NCI-H82 (cell line): ENCODE measurements around the gene AKNA.
A peak's percentile ranks its signal among the peaks of the same experiment; 100 is the strongest.
"Not testable (repeated sequence)": the region's sequence is repeated elsewhere in the genome, so short reads cannot be mapped to it uniquely, and the experiment has no call there.

Experiments
- DNase-seq: peaks from one replicate; lab custom pipeline; 2025; lab: John Stamatoyannopoulos, UW

The AKNA gene

GRCh38 chr9:114339130-114339908, 48.5 kb downstream of the AKNA start:
- DNase-seq: peak; percentile 77

- DNase-seq: no peak
Measured at GRCh38 chr9:114338187-114338586, 49.6 kb downstream of the AKNA start.

DNA sequence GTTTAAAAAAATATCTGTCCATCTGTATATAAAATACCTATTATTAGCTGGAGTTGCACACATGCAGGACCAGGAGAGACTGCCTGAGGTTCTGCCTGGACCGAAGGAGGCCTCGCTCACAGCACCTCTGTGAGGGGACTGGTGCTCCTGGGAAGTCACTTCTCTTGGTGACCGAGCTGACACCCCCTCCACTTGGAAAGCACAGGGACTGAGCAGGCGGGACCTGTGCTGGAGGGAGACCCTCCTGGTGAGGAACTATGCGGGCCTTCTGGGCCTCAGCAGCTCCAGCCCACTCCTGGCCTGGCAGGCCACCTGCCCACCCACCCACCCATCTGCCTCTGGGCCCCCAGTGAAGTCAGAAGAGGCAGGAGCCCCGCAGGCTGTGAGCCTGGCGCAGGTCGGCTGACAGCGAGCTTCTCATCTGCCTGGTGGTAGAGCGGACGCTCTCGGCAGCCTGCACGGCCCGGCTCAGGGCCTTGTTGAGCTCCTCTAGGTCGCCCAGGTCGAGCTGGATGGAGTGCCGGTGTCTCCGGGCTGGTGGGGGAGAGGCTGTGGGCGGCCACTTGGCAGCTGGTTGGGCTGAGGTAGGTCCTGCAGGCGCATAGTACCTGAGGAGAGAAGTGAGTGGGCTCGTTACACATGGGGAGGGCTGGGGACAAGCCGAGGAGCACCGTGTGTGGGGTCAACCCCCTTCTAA, 50.9 kb downstream of the AKNA start:
- no peak for DNase-seq

- no peak for DNase-seq
Measured at GRCh38 chr9:114336157-114336556, 51.6 kb downstream of the AKNA start.

GRCh38 chr9:114335745-114336144, 52.0 kb downstream of the AKNA start:
- no peak for DNase-seq

- no peak for DNase-seq
Measured at GRCh38 chr9:114334490-114334889, 53.3 kb downstream of the AKNA start.

DNA sequence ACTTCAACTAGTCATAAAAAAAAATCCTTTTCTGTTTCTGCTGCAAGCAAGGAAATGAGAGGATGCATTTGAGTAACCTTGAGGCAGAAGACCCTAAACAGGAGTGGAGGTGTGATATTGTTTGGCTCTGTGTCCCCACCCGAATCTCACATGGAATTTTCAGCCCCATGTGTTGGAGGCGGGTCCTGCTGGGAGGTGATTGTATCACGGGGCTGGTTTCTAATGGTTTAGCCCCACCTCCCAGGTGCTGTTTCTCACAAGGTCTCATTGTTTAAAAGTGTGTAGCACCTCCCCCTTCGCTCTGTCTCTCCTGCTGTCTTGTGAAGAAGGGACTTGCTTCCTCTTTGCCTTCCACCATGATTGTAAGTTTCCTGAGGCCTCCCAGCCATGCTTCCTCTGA, 54.1 kb downstream of the AKNA start:
- not testable (repeated sequence) for DNase-seq

DNA sequence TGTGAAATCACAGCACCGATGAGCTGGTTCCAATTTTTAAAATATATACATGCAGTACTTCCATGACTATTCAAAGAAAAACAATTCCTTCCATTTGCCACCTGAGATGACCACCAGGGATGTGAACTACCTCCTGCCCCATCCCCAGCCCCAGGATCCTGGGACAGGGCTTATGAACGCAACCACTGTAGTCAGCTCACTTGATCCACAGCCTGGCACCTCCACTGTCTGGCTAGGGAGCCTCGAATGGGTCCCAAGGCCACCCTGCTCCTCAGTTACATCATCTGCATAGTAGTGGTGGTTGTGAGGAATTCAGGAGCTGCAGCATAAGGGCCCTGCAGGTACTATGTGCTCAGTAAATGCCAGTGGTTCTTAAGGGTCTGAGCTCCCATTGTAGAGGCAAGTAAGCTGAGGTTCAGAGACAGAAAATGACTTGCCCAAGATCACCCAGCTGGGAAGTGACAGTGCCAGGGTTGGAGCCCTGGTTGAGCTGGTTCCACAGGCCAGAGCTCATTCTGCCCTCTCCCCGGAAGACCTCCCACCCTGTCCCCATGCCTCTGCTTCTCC, 55.2 kb downstream of the AKNA start:
- not testable (repeated sequence) for DNase-seq

DNA sequence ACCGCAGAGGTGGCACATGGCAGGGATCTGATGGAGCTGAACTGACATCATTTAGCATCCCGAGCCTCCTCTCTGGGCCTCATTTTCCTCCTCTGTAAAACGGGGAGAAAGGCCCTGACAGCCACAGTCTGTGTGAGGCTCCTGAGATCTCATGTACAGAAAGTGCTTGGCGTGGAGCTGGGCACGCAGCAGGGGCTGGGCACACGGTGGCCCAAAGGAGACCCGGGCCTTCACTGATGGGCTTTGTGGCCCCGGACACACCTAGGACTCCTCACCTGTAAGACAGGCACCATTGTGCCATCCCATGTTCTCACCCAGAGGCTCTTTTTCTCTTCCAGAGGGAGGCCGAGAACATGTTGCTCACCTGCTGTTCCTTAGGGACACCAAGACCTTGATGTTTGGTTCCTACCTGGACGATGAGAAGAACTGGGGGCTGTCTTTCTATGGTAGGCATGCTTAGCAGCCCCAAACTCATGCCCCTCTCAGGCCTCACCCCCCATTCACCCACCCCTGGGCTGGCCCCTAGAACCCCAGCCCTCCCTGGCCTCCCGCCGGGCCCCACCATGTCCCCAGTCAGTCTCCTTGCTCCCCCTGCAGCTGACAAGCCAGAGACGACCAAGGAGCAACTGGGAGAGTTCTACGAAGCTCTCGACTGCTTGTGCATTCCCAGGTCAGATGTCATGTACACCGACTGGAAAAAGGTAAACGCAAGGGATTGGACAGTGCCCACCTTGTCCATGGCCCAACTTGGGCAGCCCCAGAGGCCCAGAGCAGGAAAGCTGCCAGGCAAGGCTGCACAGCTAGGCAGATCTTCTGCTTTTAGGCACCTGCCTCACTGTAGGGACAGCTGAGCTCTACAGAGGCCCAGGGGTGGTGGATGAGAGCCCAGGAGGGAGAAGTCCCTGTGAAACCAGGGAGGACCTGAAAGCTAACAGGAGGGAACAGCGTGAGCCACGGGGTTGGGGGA, 56.3 kb downstream of the AKNA start:
- DNase-seq: not testable (repeated sequence)

DNA sequence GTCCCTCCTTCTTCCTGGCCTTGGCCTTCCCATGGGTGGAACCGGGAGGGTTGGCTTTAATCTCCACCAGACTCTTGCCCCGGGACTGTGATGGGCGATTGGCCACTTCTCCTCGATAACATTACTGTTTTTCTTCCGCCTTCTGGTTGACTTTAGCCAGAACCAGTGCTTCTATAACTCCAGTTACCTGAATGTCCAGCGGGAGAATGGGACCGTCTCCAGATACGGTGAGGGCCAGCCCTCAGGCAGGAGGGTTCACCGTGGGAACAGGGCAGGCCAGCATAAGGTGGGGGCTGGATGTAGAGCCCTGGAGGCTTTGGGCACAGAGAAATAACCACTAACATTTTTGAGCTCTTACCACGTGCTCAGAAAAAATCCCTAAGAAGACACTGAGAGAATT, 57.1 kb downstream of the AKNA start:
- DNase-seq: no peak

- DNase-seq: not testable (repeated sequence)
Measured at GRCh38 chr9:114329625-114330022, 58.2 kb downstream of the AKNA start, which contains the start of gene ORM2. ORM2 (plus strand) TSS chr9:114329869; CDS start chr9:114329905, 36 bp downstream.

DNA sequence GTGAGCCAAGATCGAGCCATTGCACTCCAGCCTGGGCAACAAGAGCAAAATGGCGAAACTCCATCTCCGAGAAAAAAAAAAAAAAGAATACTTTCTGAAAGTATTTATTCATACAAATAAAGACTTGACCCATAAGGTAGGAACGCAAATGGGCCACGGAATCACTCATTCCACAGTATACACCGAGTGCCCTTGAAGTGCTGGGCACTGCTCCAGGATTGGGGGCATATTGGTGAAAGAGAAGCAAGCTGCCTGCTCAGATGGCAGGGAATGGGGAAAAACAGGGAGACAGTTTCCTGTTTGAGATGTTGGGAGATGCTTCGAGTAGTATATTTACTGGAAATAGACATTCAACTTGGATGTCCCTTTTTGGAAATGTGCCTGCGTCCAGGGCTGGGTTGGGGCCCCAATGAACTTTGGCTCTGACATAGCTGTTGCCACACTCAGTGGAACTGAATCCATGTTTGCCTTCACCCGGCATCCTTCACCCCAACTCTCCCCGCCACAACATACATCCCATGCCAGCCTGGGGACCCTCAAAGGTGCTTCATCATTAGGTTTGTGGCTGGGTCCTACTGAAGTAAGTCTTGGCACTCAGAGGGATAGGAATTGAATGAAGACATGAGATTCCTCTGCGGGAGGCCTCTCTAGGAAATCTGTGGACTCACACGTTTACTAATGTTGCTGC, 58.7 kb downstream of the AKNA start:
- DNase-seq: not testable (repeated sequence)

DNA sequence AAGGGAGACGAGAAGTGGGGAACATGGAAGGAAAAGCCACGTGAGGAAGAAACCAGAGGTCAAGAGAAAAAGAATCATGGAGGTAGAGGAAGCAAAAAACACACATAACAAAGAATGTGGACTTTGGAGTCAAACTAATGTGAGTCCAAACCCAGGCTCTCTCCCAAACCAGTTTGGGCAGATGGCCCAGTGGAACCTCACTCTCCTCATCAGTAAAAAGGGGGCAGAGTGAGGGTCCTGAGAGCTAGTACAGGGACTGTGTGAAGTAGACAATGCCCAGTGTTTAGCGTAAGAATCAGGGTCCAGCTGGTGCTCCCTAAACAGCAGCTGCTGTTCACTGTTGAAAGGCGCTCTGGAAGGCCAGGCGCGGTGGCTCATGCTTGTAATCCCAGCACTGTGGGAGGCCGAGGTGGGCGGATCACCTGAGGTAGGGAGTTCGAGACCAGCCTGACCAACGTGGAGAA, 59.4 kb downstream of the AKNA start:
- not testable (repeated sequence) for DNase-seq

DNA sequence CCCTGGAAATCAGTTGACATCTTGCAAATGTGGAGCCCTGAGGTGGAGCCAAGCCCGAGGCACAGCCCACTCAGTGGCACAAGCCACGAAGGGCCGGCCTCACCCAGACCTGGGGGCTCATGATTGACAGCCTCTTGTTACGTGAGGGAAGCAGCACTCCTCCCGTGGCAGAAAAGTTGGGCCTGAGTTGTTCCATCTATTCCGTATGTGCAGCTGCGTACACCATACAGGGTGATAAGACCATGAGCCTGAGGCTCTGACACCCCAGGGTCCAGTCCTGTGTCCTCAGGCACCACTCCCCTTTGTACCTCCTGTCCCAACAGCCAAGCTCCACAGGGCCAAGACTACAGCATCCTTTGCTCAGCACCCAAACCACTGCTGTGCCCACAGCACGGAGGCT, 60.0 kb downstream of the AKNA start:
- DNase-seq: no peak

DNA sequence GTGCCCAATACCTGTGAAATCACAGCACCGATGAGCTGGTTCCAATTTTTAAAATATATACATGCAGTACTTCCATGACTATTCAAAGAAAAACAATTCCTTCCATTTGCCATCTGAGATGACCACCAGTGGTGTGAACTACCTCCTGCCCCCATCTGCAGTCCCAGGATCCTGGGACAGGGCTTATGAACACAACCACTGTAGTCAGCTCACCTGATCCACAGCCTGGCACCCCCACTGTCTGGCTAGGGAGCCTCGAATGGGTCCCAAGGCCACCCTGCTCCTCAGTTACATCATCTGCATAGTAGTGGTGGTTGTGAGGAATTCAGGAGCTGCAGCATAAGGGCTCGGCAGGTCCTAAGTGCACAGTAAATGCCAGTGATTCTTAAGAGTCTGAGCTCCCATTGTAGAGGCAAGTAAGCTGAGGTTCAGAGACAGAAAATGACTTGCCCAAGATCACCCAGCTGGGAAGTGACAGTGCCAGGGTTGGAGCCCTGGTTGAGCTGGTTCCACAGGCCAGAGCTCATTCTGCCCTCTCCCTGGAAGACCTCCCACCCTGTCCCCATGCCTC, 62.0 kb downstream of the AKNA start:
- not testable (repeated sequence) for DNase-seq

DNA sequence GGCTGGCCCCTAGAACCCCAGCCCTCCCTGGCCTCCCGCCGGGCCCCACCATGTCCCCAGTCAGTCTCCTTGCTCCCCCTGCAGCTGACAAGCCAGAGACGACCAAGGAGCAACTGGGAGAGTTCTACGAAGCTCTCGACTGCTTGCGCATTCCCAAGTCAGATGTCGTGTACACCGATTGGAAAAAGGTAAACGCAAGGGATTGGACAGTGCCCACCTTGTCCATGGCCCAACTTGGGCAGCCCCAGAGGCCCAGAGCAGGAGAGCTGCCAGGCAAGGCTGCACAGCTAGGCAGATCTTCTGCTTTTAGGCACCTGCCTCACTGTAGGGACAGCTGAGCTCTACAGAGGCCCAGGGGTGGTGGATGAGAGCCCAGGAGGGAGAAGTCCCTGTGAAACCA, 62.8 kb downstream of the AKNA start:
- DNase-seq: not testable (repeated sequence)

DNA sequence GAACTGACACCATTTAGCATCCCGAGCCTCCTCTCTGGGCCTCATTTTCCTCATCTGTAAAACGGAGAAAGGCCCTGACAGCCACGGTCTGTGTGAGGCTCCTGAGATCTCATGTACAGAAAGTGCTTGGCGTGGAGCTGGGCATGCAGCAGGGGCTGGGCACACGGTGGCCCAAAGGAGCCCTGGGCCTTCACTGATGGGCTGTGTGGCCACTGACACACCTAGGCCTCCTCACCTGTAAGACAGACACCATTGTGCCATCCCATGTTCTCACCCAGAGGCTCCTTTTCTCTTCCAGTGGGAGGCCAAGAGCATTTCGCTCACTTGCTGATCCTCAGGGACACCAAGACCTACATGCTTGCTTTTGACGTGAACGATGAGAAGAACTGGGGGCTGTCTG, 63.3 kb downstream of the AKNA start:
- no peak for DNase-seq

DNA sequence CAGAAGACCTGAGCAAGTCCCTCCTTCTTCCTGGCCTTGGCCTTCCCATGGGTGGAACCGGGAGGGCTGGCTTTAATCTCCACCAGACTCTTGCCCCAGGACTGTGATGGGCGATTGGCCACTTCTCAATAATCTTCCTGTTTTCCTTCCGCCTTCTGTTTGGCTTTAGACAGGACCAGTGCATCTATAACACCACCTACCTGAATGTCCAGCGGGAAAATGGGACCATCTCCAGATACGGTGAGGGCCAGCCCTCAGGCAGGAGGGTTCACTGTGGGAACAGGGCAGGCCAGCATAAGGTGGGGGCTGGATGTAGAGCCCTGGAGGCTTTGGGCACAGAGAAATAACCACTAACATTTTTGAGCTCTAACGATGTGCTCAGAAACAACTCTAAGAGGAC, 63.9 kb downstream of the AKNA start:
- not testable (repeated sequence) for DNase-seq

GRCh38 chr9:114322831-114323531, 64.8 kb downstream of the AKNA start, which contains the start of gene ORM1:
ORM1 (plus strand) TSS chr9:114323098; CDS start chr9:114323134, 36 bp downstream.
- DNase-seq: not testable (repeated sequence)
